Ascending aorta (tissue), 2 donors: Measurements from ENCODE around the gene FGGY. TPM values are rescaled to one million over a fixed set of nuclear protein-coding genes. Genes with fewer than 3 reads are reported as not detected.

Experiments
- DNase-seq, 2 donors: peaks; one replicate each; pipeline ENCODE4 v3.0.0-alpha.2; 2019; ENCODE audit warnings: low spot score in 2 of 2
- H3K27ac ChIP-seq, 2 donors: fragments of 200-600 bp; sonication (generic); one replicate each; pipeline ENCODE4 v1.5.1; 2016 to 2017; ENCODE audit warnings: mild to moderate bottlenecking in 1 of 2
- H3K27me3 ChIP-seq: fragments of 200-600 bp; sonication (generic); one replicate; pipeline ENCODE4 v1.5.1; 2017
- H3K36me3 ChIP-seq, 2 donors: fragments of 200-600 bp; sonication (generic); one replicate each; pipeline ENCODE4 v1.5.1; 2016
- H3K4me1 ChIP-seq, 2 donors: fragments of 200-600 bp; sonication (generic); one replicate each; pipeline ENCODE4 v1.5.1; 2016 to 2017; ENCODE audit warnings: mild to moderate bottlenecking in 1 of 2
- H3K4me3 ChIP-seq, 2 donors: fragments of 200-600 bp; sonication (generic); one replicate each; pipeline ENCODE4 v1.5.1; 2016 to 2017; ENCODE audit warnings: mild to moderate bottlenecking in 1 of 2
- H3K9me3 ChIP-seq, 2 donors: fragments of 200-600 bp; sonication (generic); one replicate each; pipeline ENCODE4 v1.5.1; 2016
- CTCF ChIP-seq, 3 experiments: fragments of 200-600 bp in 2 of 3; fragments of 450-650 bp in 1 of 3; sonication (generic) in 2 of 3; IDR thresholded peaks; one replicate each; pipeline ENCODE4 v1.5.1; 2016 to 2019; ENCODE audit warnings: antibody characterized with exemption in 3 of 3, mild to moderate bottlenecking in 1 of 3, moderate library complexity in 1 of 3
- intact Hi-C: fragments of 100-400 bp; cut with DNase I; formaldehyde crosslinking; loops from one replicate; pipeline ENCODE4 v1.15.1; 2023
- total RNA-seq: library from RNA; depleted of rRNA; stranded (reverse); fragments of >200 nt; gene quantifications from one replicate; pipeline ENCODE4 v1.1.0, GENCODE V29; 2016

Gene FGGY
- total RNA-seq, 1 donor from 2014 or later = 7.0 TPM

- no peaks in the 10 kb centered on the region for H3K36me3 ChIP-seq
- intact Hi-C loops = loop anchor here (10.0 kb wide), 1 partner anchor 331 kb away; no protein-coding TSS in a partner anchor
- no peaks in the 10 kb centered on the region for H3K27me3 ChIP-seq
- H3K27ac ChIP-seq = no peak overlapping the region
- TF ChIP-seq CTCF (IDR thresholded peaks at IDR 0.05) = no peak
- H3K4me3 ChIP-seq = no peak overlapping the region
- no peaks in the 10 kb centered on the region for H3K9me3 ChIP-seq
- DNase-seq = no peak
- peaks cover 6% of the 10 kb centered on the region in 2 donors for H3K4me1 ChIP-seq
Observed at GRCh38 chr1:59675936-59676335, 379.0 kb downstream of the FGGY start.

GRCh38 chr1:59678040-59678439 lies 381.1 kb downstream of the FGGY start:
- no peak overlapping the region for H3K27ac ChIP-seq
- H3K4me3 ChIP-seq = no peak overlapping the region
- no peaks in the 10 kb centered on the region for H3K9me3 ChIP-seq
- intact Hi-C loops = loop anchor here (10.0 kb wide), 1 partner anchor 333 kb away; no protein-coding TSS in a partner anchor
- H3K27me3 ChIP-seq = no peaks in the 10 kb centered on the region
- peaks cover 6% of the 10 kb centered on the region in 2 donors for H3K4me1 ChIP-seq
- TF ChIP-seq CTCF (IDR thresholded peaks at IDR 0.05) = no peak
- H3K36me3 ChIP-seq = no peaks in the 10 kb centered on the region
- no peak for DNase-seq

- H3K27ac ChIP-seq = no peak overlapping the region
- H3K36me3 ChIP-seq = no peaks in the 10 kb centered on the region
- no peak for DNase-seq
- intact Hi-C loops = loop anchor here (10.0 kb wide), 1 partner anchor 334 kb away; no protein-coding TSS in a partner anchor
- H3K4me1 ChIP-seq = peaks cover 4 to 6% of the 10 kb centered on the region in 2 donors
- H3K27me3 ChIP-seq = no peaks in the 10 kb centered on the region
- TF ChIP-seq CTCF (IDR thresholded peaks at IDR 0.05) = no peak
- no peaks in the 10 kb centered on the region for H3K9me3 ChIP-seq
- no peak overlapping the region for H3K4me3 ChIP-seq
Observed at GRCh38 chr1:59678493-59679228, 381.8 kb downstream of the FGGY start.

GRCh38 chr1:59680044-59680443 lies 383.1 kb downstream of the FGGY start:
- H3K9me3 ChIP-seq = no peaks in the 10 kb centered on the region
- H3K4me1 ChIP-seq = peaks cover 0 to under 1% of the 10 kb centered on the region in 2 donors
- DNase-seq = no peak
- H3K27me3 ChIP-seq = no peaks in the 10 kb centered on the region
- intact Hi-C loops = no loop called here
- no peaks in the 10 kb centered on the region for H3K36me3 ChIP-seq
- H3K4me3 ChIP-seq = no peak overlapping the region
- TF ChIP-seq CTCF (IDR thresholded peaks at IDR 0.05) = no peak
- no peak overlapping the region for H3K27ac ChIP-seq

- Histone ChIP-seq H3K4me1 (no peaks in the 10 kb centered on the region), H3K4me3 (no peak overlapping the region), H3K9me3 (no peaks in the 10 kb centered on the region), H3K36me3 (no peaks in the 10 kb centered on the region), H3K27me3 (no peaks in the 10 kb centered on the region), H3K27ac (no peak overlapping the region)
- TF ChIP-seq CTCF (IDR thresholded peaks at IDR 0.05) = no peak
- no peak for DNase-seq
- intact Hi-C loops = no loop called here
Observed at GRCh38 chr1:59682396-59683080, 385.6 kb downstream of the FGGY start.
